GM12878 (cell line): ENCODE measurements around the gene MRPL12. TPM values are rescaled to one million over a fixed set of nuclear protein-coding genes. Genes with fewer than 3 reads are reported as not detected.

Experiments used
- HDGF ChIP-seq: fragments of 450-650 bp; IDR thresholded peaks from 2 replicates; pipeline ENCODE4 v1.6.1; 2016; ENCODE audit warnings: antibody characterized with exemption
- SMAD5 ChIP-seq: IDR thresholded peaks from 2 replicates; pipeline ENCODE4 v1.6.1; 2016; ENCODE audit warnings: antibody characterized with exemption, low read depth
- polyA plus RNA-seq, 11 experiments: library from polyadenylated mRNA; depleted of rRNA in 4 of 11; unstranded in 6 of 11; stranded (reverse) in 5 of 11; fragments of >200 nt; fragmentation: Nextera tagmentation in 4 of 11; fragmentation: Illumina TruSeq in 1 of 11; extraction: Ambion mirVana in 4 of 11; extraction: Trizol in 1 of 11; gene quantifications; 1 replicate in 1 of 11; 2 replicates in 10 of 11; pipeline versions ENCODE4 v1.2.1 to v1.2.3, GENCODE V29; 2011 to 2016; ENCODE audit warnings: inconsistent platforms in 2 of 11, missing spikeins in 2 of 11, low read depth in 1 of 11
- total RNA-seq, 4 experiments: library from RNA; depleted of rRNA in 3 of 4; stranded (reverse); fragments of >200 nt in 3 of 4; fragmentation: Illumina TruSeq in 1 of 4; extraction: Trizol in 1 of 4; gene quantifications; 2 replicates each; pipeline versions ENCODE4 v1.2.1 to v1.2.3, GENCODE V29; 2013 to 2021
- TF ChIP-seq, protein P1 (sequence below): fragments of 450-650 bp; IDR thresholded peaks from 2 replicates; pipeline ENCODE4 v1.6.1; 2017; ENCODE audit warnings: mild to moderate bottlenecking, moderate library complexity
- TF ChIP-seq, protein P2 (sequence below): fragments of 450-650 bp; IDR thresholded peaks from 2 replicates; pipeline ENCODE4 v1.6.1; 2016; ENCODE audit warnings: mild to moderate bottlenecking
- TF ChIP-seq, protein P3 (sequence below): fragments of 450-650 bp; IDR thresholded peaks from 2 replicates; pipeline ENCODE4 v1.6.1; 2018; ENCODE audit warnings: borderline replicate concordance, mild to moderate bottlenecking; ENCODE audit not compliant: partially characterized antibody

MRPL12 gene
- total and polyA plus RNA-seq, 10 of the 15 experiments (the other 5 are each of a cell fraction or from before 2014, with no cell fraction given), result 1.3 to 269 (median 117) TPM

- TF ChIP-seq, protein P1, sequence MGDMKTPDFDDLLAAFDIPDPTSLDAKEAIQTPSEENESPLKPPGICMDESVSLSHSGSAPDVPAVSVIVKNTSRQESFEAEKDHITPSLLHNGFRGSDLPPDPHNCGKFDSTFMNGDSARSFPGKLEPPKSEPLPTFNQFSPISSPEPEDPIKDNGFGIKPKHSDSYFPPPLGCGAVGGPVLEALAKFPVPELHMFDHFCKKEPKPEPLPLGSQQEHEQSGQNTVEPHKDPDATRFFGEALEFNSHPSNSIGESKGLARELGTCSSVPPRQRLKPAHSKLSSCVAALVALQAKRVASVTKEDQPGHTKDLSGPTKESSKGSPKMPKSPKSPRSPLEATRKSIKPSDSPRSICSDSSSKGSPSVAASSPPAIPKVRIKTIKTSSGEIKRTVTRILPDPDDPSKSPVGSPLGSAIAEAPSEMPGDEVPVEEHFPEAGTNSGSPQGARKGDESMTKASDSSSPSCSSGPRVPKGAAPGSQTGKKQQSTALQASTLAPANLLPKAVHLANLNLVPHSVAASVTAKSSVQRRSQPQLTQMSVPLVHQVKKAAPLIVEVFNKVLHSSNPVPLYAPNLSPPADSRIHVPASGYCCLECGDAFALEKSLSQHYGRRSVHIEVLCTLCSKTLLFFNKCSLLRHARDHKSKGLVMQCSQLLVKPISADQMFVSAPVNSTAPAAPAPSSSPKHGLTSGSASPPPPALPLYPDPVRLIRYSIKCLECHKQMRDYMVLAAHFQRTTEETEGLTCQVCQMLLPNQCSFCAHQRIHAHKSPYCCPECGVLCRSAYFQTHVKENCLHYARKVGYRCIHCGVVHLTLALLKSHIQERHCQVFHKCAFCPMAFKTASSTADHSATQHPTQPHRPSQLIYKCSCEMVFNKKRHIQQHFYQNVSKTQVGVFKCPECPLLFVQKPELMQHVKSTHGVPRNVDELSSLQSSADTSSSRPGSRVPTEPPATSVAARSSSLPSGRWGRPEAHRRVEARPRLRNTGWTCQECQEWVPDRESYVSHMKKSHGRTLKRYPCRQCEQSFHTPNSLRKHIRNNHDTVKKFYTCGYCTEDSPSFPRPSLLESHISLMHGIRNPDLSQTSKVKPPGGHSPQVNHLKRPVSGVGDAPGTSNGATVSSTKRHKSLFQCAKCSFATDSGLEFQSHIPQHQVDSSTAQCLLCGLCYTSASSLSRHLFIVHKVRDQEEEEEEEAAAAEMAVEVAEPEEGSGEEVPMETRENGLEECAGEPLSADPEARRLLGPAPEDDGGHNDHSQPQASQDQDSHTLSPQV, result no peak
- TF ChIP-seq SMAD5, result no peak
- TF ChIP-seq HDGF, result no peak
- TF ChIP-seq, protein P2, sequence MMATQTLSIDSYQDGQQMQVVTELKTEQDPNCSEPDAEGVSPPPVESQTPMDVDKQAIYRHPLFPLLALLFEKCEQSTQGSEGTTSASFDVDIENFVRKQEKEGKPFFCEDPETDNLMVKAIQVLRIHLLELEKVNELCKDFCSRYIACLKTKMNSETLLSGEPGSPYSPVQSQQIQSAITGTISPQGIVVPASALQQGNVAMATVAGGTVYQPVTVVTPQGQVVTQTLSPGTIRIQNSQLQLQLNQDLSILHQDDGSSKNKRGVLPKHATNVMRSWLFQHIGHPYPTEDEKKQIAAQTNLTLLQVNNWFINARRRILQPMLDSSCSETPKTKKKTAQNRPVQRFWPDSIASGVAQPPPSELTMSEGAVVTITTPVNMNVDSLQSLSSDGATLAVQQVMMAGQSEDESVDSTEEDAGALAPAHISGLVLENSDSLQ, result no peak
- TF ChIP-seq, protein P3, sequence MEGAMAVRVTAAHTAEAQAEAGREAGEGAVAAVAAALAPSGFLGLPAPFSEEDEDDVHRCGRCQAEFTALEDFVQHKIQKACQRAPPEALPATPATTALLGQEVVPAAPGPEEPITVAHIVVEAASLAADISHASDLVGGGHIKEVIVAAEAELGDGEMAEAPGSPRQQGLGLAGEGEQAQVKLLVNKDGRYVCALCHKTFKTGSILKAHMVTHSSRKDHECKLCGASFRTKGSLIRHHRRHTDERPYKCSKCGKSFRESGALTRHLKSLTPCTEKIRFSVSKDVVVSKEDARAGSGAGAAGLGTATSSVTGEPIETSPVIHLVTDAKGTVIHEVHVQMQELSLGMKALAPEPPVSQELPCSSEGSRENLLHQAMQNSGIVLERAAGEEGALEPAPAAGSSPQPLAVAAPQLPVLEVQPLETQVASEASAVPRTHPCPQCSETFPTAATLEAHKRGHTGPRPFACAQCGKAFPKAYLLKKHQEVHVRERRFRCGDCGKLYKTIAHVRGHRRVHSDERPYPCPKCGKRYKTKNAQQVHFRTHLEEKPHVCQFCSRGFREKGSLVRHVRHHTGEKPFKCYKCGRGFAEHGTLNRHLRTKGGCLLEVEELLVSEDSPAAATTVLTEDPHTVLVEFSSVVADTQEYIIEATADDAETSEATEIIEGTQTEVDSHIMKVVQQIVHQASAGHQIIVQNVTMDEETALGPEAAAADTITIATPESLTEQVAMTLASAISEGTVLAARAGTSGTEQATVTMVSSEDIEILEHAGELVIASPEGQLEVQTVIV, result no peak
Observed at GRCh38 chr17:81701288-81702071, 1.7 kb upstream of the MRPL12 start (continued).
